ENCODE data around the gene SESN3.

DNA sequence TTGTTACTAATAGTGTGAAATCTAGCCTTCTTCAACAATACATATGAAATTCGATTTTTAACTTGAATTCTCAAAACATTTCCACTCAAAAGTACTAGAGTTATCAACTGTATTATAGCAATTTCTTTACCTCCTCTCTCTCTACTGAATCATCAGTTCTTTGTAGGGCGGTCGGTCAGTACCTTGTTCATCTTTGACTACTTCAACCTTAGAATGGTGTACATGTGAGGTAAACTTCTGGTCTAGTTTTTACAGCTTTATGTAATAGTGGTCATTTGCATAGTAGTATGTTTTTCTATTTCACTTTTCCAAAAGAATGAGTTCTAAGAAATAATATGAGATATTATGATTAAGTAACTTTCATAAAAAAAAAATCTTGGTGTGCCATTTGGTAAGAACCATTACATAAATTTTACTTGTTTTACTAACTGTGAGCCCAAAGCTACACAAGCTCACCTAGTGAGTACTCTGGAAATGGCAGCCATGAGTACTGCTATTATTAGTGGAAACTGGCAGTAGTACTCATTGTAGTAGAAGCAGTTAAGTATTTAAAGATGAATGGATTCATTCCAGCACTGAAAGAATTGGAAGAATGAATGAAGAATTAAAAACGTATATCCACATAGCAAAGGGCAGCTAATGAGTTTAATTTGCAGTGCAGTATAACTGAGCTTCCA is 30.1 kb downstream of the SESN3 start:
- TF ChIP-seq, protein P1, sequence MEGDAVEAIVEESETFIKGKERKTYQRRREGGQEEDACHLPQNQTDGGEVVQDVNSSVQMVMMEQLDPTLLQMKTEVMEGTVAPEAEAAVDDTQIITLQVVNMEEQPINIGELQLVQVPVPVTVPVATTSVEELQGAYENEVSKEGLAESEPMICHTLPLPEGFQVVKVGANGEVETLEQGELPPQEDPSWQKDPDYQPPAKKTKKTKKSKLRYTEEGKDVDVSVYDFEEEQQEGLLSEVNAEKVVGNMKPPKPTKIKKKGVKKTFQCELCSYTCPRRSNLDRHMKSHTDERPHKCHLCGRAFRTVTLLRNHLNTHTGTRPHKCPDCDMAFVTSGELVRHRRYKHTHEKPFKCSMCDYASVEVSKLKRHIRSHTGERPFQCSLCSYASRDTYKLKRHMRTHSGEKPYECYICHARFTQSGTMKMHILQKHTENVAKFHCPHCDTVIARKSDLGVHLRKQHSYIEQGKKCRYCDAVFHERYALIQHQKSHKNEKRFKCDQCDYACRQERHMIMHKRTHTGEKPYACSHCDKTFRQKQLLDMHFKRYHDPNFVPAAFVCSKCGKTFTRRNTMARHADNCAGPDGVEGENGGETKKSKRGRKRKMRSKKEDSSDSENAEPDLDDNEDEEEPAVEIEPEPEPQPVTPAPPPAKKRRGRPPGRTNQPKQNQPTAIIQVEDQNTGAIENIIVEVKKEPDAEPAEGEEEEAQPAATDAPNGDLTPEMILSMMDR (IDR thresholded peaks at IDR 0.05) = no peak
- TF ChIP-seq SIN3A (IDR thresholded peaks at IDR 0.05; ENCODE audit: borderline replicate concordance, insufficient read depth, low read depth, low read length) = no peak
- TF ChIP-seq POLR2AphosphoS5 (IDR thresholded peaks at IDR 0.05; ENCODE audit: low read depth, low read length) = no peak
- TF ChIP-seq, protein P2, sequence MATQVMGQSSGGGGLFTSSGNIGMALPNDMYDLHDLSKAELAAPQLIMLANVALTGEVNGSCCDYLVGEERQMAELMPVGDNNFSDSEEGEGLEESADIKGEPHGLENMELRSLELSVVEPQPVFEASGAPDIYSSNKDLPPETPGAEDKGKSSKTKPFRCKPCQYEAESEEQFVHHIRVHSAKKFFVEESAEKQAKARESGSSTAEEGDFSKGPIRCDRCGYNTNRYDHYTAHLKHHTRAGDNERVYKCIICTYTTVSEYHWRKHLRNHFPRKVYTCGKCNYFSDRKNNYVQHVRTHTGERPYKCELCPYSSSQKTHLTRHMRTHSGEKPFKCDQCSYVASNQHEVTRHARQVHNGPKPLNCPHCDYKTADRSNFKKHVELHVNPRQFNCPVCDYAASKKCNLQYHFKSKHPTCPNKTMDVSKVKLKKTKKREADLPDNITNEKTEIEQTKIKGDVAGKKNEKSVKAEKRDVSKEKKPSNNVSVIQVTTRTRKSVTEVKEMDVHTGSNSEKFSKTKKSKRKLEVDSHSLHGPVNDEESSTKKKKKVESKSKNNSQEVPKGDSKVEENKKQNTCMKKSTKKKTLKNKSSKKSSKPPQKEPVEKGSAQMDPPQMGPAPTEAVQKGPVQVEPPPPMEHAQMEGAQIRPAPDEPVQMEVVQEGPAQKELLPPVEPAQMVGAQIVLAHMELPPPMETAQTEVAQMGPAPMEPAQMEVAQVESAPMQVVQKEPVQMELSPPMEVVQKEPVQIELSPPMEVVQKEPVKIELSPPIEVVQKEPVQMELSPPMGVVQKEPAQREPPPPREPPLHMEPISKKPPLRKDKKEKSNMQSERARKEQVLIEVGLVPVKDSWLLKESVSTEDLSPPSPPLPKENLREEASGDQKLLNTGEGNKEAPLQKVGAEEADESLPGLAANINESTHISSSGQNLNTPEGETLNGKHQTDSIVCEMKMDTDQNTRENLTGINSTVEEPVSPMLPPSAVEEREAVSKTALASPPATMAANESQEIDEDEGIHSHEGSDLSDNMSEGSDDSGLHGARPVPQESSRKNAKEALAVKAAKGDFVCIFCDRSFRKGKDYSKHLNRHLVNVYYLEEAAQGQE (IDR thresholded peaks at IDR 0.05; ENCODE audit: insufficient read depth in 1 of 2, low read depth in 2 of 2, low read length in 1 of 2) = no peak
- no peak for TF ChIP-seq TCF7L2 (IDR thresholded peaks at IDR 0.05; ENCODE audit: low read depth, low read length)
